ENCODE results near the gene SPIN4. TPM values are rescaled to one million over a fixed set of nuclear protein-coding genes. Genes with fewer than 3 reads are reported as not detected.
"Not testable (repeated sequence)": the region's sequence is repeated elsewhere in the genome, so short reads cannot be mapped to it uniquely, and the experiment has no call there.

SPIN4 gene
- total RNA-seq (2014; rRNA removed; shearing (Covaris generic)) = 17.8 and 26.0 TPM in 2 replicates

- DNase-seq (ENCODE audit: low read depth) = peak; percentile 94
Measured at GRCh38 chrX:63350941-63351616, at the start of gene SPIN4. Gene SPIN4 (minus strand): TSS chrX:63351332. CDS start chrX:63350819, 513 bp downstream.

- no peak for DNase-seq (ENCODE audit: low read depth)
Measured at GRCh38 chrX:63400340-63400739, 49.2 kb upstream of the SPIN4 start.

GRCh38 chrX:63394872-63395271 is 43.7 kb upstream of the SPIN4 start:
- DNase-seq (ENCODE audit: low read depth) = no peak

- not testable (repeated sequence) for DNase-seq (ENCODE audit: low read depth)
Measured at GRCh38 chrX:63393094-63393493, 42.0 kb upstream of the SPIN4 start.

GRCh38 chrX:63387411-63387810 is 36.3 kb upstream of the SPIN4 start:
- no peak for DNase-seq (ENCODE audit: low read depth)

- not testable (repeated sequence) for DNase-seq (ENCODE audit: low read depth)
Measured at GRCh38 chrX:63384263-63384662, 33.1 kb upstream of the SPIN4 start.

GRCh38 chrX:63373012-63373411 is 21.9 kb upstream of the SPIN4 start:
- DNase-seq (ENCODE audit: low read depth) = not testable (repeated sequence)

GRCh38 chrX:63367699-63368098 is 16.6 kb upstream of the SPIN4 start:
- not testable (repeated sequence) for DNase-seq (ENCODE audit: low read depth)

GRCh38 chrX:63363788-63364187 is 12.7 kb upstream of the SPIN4 start:
- DNase-seq (ENCODE audit: low read depth) = no peak

- no peak for DNase-seq (ENCODE audit: low read depth)
Measured at GRCh38 chrX:63361494-63361893, 10.4 kb upstream of the SPIN4 start.

GRCh38 chrX:63354484-63354883 is 3.4 kb upstream of the SPIN4 start:
- no peak for DNase-seq (ENCODE audit: low read depth)

- peak; percentile 57 for DNase-seq (ENCODE audit: low read depth)
Measured at GRCh38 chrX:63350465-63350877, 661 bp downstream of the SPIN4 start.

GRCh38 chrX:63349307-63349706 is 1.8 kb downstream of the SPIN4 start:
- peak; percentile 17 for DNase-seq (ENCODE audit: low read depth)

GRCh38 chrX:63330681-63331080 is 20.5 kb downstream of the SPIN4 start:
- DNase-seq (ENCODE audit: low read depth) = peak; percentile 5

- DNase-seq (ENCODE audit: low read depth) = no peak
Measured at GRCh38 chrX:63327788-63328187, 23.3 kb downstream of the SPIN4 start.

GRCh38 chrX:63299596-63299995 is 51.5 kb downstream of the SPIN4 start:
- DNase-seq (ENCODE audit: low read depth) = no peak
